Measurements from ENCODE around the gene CYS1. TPM values are rescaled to one million over a fixed set of nuclear protein-coding genes. Genes with fewer than 3 reads are reported as not detected.
A peak's percentile ranks its signal among the peaks of the same experiment; 100 is the strongest.

The CYS1 gene
- total and polyA plus RNA-seq, 2 of the 13 experiments (the other 11 are each of a cell fraction or from before 2014, with no cell fraction given), result 0.04 TPM; not detected in 1

GRCh38 chr2:10120158-10120876, 40.1 kb upstream of the CYS1 start (continued):
- TF ChIP-seq CREB3 (CRISPR knock-in tag; IDR thresholded peaks at IDR 0.05), result peak; percentile 55; the same call in 1 of the 2 replicates
- TF ChIP-seq ZNF34 (CRISPR knock-in tag; IDR thresholded peaks at IDR 0.05; ENCODE audit: borderline replicate concordance), result no peak; the same call in 1 of the 2 replicates
- TF ChIP-seq E2F1 (CRISPR knock-in tag; IDR thresholded peaks at IDR 0.05), result peak; percentile 89
- TF ChIP-seq IRX3 (CRISPR knock-in tag; IDR thresholded peaks at IDR 0.05; ENCODE audit: borderline replicate concordance, low read depth), result peak; percentile 78
- TF ChIP-seq FIP1L1 (IDR thresholded peaks at IDR 0.05; ENCODE audit: borderline replicate concordance, insufficient read depth, low read depth, low read length), result 0 out of 2 replicates have a peak, but pooled peaks have one; percentile 77
- peak; percentile 97 for TF ChIP-seq KDM5B (CRISPR knock-in tag; IDR thresholded peaks at IDR 0.05; ENCODE audit: borderline replicate concordance)
- peak; percentile 95; the same call in 1 of the 2 replicates for TF ChIP-seq NAIF1 (CRISPR knock-in tag; IDR thresholded peaks at IDR 0.05; ENCODE audit: borderline replicate concordance)
- TF ChIP-seq YY1 (IDR thresholded peaks at IDR 0.05; ENCODE audit: insufficient read depth, insufficient replicate concordance, low read depth, low read length), result peak; percentile 70
- TF ChIP-seq ZSCAN9 (CRISPR knock-in tag; IDR thresholded peaks at IDR 0.05; ENCODE audit: borderline replicate concordance), result peak; percentile 84
- TF ChIP-seq ZNF580 (CRISPR knock-in tag; IDR thresholded peaks at IDR 0.05; ENCODE audit: borderline replicate concordance, low read depth), result peak; percentile 93; the same call in 1 of the 2 replicates
- TF ChIP-seq AFF4 (CRISPR knock-in tag; IDR thresholded peaks at IDR 0.05), result peak; percentile 93
- no peak for TF ChIP-seq ZNF562 (CRISPR knock-in tag; IDR thresholded peaks at IDR 0.05; ENCODE audit: borderline replicate concordance)
- no peak for TF ChIP-seq ZNF737 (CRISPR knock-in tag; IDR thresholded peaks at IDR 0.05; ENCODE audit: borderline replicate concordance)
- TF ChIP-seq SMYD3 (CRISPR knock-in tag; IDR thresholded peaks at IDR 0.05), result peak; percentile 86
- peak; percentile 56; the same call in 1 of the 2 replicates for TF ChIP-seq HIC2 (CRISPR knock-in tag; IDR thresholded peaks at IDR 0.05; ENCODE audit: low read depth)
- TF ChIP-seq PBX2 (CRISPR knock-in tag; IDR thresholded peaks at IDR 0.05), result no peak
- TF ChIP-seq ZKSCAN1 (IDR thresholded peaks at IDR 0.05; ENCODE audit: low read length), result no peak
- peak; percentile 23; the same call in 1 of the 2 replicates for TF ChIP-seq ZMYM2 (CRISPR knock-in tag; IDR thresholded peaks at IDR 0.05)

Measured in HepG2 (cell line).